IMR-90 (cell line): ENCODE results near the gene FAM98B. TPM values are rescaled to one million over a fixed set of nuclear protein-coding genes. Genes with fewer than 3 reads are reported as not detected.

ENCODE experiments used
- ATAC-seq: fragments of 200-7000 bp; cut with Tn5 transposase; 2 replicates; pipeline ENCODE4 v1.9.1; 2020; ENCODE audit warnings: low read depth, mild to moderate bottlenecking, moderate library complexity
- BruUV-seq: library from RNA; stranded (reverse); fragments of 400-500 nt; replicated peaks from 2 replicates; lab custom pipeline; 2021; lab: Mats Ljungman, UMichigan
- CTCF ChIA-PET: fragments of 300-600 bp; formaldehyde crosslinking; extraction: SDS; loops from one replicate; lab custom pipeline; 2021; ENCODE audit warnings: antibody characterized with exemption; lab: Yijun Ruan, JAX
- POLR2A ChIA-PET: fragments of 300-600 bp; sonication (Branson Sonifier 250); formaldehyde crosslinking; loops from one replicate; lab custom pipeline; 2022; ENCODE audit warnings: antibody characterized with exemption; ENCODE audit not compliant: unreplicated experiment; lab: Charles Lee
- DNase-seq: peaks from one replicate; pipeline ENCODE4 v3.0.0; 2013
- H2AFZ ChIP-seq: replicated peaks from 2 replicates; pipeline ENCODE3; 2013; ENCODE audit warnings: low read length, mild to moderate bottlenecking; ENCODE audit not compliant: poor library complexity
- H2AK5ac ChIP-seq: 2 replicates; pipeline ENCODE4 v1.6.1; 2013; ENCODE audit warnings: low read depth, low read length, inconsistent platforms
- H2AK9ac ChIP-seq: replicated peaks from 2 replicates; pipeline ENCODE3; 2013; ENCODE audit warnings: mild to moderate bottlenecking, low read depth, low read length, moderate library complexity; ENCODE audit not compliant: poor library complexity
- H2BK120ac ChIP-seq: 2 replicates; pipeline ENCODE4 v1.6.1; 2013; ENCODE audit warnings: low read depth, low read length, inconsistent platforms
- H2BK15ac ChIP-seq: 3 replicates; pipeline ENCODE4 v1.6.1; 2013; ENCODE audit warnings: low read depth, low read length, inconsistent platforms
- H2BK20ac ChIP-seq: 2 replicates; pipeline ENCODE4 v1.6.1; 2013; ENCODE audit warnings: low read depth, mild to moderate bottlenecking, inconsistent platforms, low read length, moderate library complexity
- H2BK5ac ChIP-seq: 2 replicates; pipeline ENCODE4 v1.6.1; 2013; ENCODE audit warnings: mild to moderate bottlenecking, low read depth, low read length, inconsistent platforms; ENCODE audit not compliant: poor library complexity, severe bottlenecking
- H3K14ac ChIP-seq: replicated peaks from 2 replicates; pipeline ENCODE4 v1.6.1; 2013; ENCODE audit warnings: low read depth, low read length, inconsistent platforms
- H3K18ac ChIP-seq: 2 replicates; pipeline ENCODE4 v1.6.1; 2013; ENCODE audit warnings: low read depth, low read length, control low read depth
- H3K23ac ChIP-seq: 2 replicates; pipeline ENCODE4 v1.6.1; 2013; ENCODE audit warnings: low read depth, low read length, inconsistent platforms
- H3K27ac ChIP-seq: 2 replicates; pipeline ENCODE4 v1.5.1; 2013; ENCODE audit warnings: mild to moderate bottlenecking, control low read depth, low read length; ENCODE audit not compliant: insufficient read depth
- H3K27me3 ChIP-seq: 2 replicates; pipeline ENCODE4 v1.6.1; 2013; ENCODE audit warnings: low read length; ENCODE audit not compliant: control insufficient read depth, insufficient read depth
- H3K36me3 ChIP-seq: 2 replicates; pipeline ENCODE4 v1.6.1; 2013; ENCODE audit warnings: low read length, mixed read lengths; ENCODE audit not compliant: control insufficient read depth, insufficient read depth
- H3K4ac ChIP-seq: 2 replicates; pipeline ENCODE4 v1.6.1; 2013; ENCODE audit warnings: low read depth, low read length, inconsistent platforms
- H3K4me1 ChIP-seq: 2 replicates; pipeline ENCODE4 v1.6.1; 2013; ENCODE audit warnings: low read length, mixed read lengths; ENCODE audit not compliant: control insufficient read depth, insufficient read depth
- H3K4me2 ChIP-seq: 2 replicates; pipeline ENCODE4 v1.6.1; 2013; ENCODE audit warnings: low read depth, mild to moderate bottlenecking, control low read depth, low read length, moderate library complexity
- H3K4me3 ChIP-seq: 2 replicates; pipeline ENCODE4 v1.5.1; 2013; ENCODE audit warnings: low read depth, mild to moderate bottlenecking, control low read depth, low read length, moderate library complexity; ENCODE audit not compliant: insufficient read depth
- H3K56ac ChIP-seq: 2 replicates; pipeline ENCODE4 v1.6.1; 2013; ENCODE audit warnings: low read length, inconsistent platforms; ENCODE audit not compliant: insufficient read depth; ENCODE audit errors: extremely low read depth
- H3K79me1 ChIP-seq, 2 experiments: 2 replicates each; pipeline ENCODE4 v1.6.1; 2013; ENCODE audit warnings: low read length in 2 of 2, inconsistent platforms in 1 of 2, low read depth in 1 of 2
- H3K9ac ChIP-seq: 2 replicates; pipeline ENCODE4 v1.6.1; 2013; ENCODE audit warnings: low read depth, low read length, control low read depth
- H3K9me1 ChIP-seq: 2 replicates; pipeline ENCODE4 v1.6.1; 2013; ENCODE audit warnings: low read length, inconsistent platforms; ENCODE audit not compliant: insufficient read depth
- H3K9me3 ChIP-seq: 2 replicates; pipeline ENCODE4 v1.6.1; 2013; ENCODE audit warnings: low read length; ENCODE audit not compliant: control insufficient read depth, insufficient read depth
- H4K20me1 ChIP-seq: 2 replicates; pipeline ENCODE4 v1.6.1; 2013; ENCODE audit warnings: low read length, inconsistent platforms; ENCODE audit not compliant: insufficient read depth
- H4K5ac ChIP-seq: 2 replicates; pipeline ENCODE4 v1.6.1; 2013; ENCODE audit warnings: mild to moderate bottlenecking, low read depth, low read length, control low read depth
- H4K8ac ChIP-seq, 2 experiments: 2 replicates each; pipeline ENCODE4 v1.6.1; 2013; ENCODE audit warnings: low read depth in 2 of 2, low read length in 2 of 2, control low read depth in 1 of 2, inconsistent platforms in 1 of 2
- H4K91ac ChIP-seq: 2 replicates; pipeline ENCODE4 v1.6.1; 2013; ENCODE audit warnings: low read depth, low read length, inconsistent platforms; ENCODE audit not compliant: insufficient read depth
- BHLHE40 ChIP-seq: fragments of 150-350 bp; IDR thresholded peaks from 2 replicates; pipeline ENCODE4 v1.6.1; 2016; ENCODE audit warnings: mild to moderate bottlenecking, low read depth, low read length
- CEBPB ChIP-seq: IDR thresholded peaks from 2 replicates; pipeline ENCODE4 v1.6.1; 2012; ENCODE audit warnings: low read depth, low read length, improper control_type of control experiment
- CHD1 ChIP-seq: IDR thresholded peaks from 2 replicates; pipeline ENCODE4 v1.6.1; 2012; ENCODE audit warnings: low read depth, low read length, improper control_type of control experiment
- CTCF ChIP-seq: conservative IDR thresholded peaks from 2 replicates; pipeline ENCODE4 v1.5.1; 2012; ENCODE audit warnings: mild to moderate bottlenecking, low read depth, low read length, improper control_type of control experiment
- ELK1 ChIP-seq: fragments of 150-350 bp; IDR thresholded peaks from 2 replicates; pipeline ENCODE4 v1.6.1; 2016; ENCODE audit warnings: low read depth, mild to moderate bottlenecking, low read length, moderate library complexity, borderline replicate concordance
- FOS ChIP-seq: fragments of 150-350 bp; IDR thresholded peaks from 2 replicates; pipeline ENCODE4 v1.6.1; 2016; ENCODE audit warnings: low read depth, low read length
- MAFK ChIP-seq: IDR thresholded peaks from 2 replicates; pipeline ENCODE4 v1.6.1; 2012; ENCODE audit warnings: low read depth, low read length, improper control_type of control experiment
- MAZ ChIP-seq: IDR thresholded peaks from 2 replicates; pipeline ENCODE4 v1.6.1; 2012; ENCODE audit warnings: low read depth, mild to moderate bottlenecking, low read length, improper control_type of control experiment, moderate library complexity, borderline replicate concordance
- NFE2L2 ChIP-seq: fragments of 150-350 bp; IDR thresholded peaks from 2 replicates; pipeline ENCODE4 v1.6.1; 2016; ENCODE audit warnings: low read depth, mild to moderate bottlenecking, low read length
- POLR2A ChIP-seq: IDR thresholded peaks from 2 replicates; pipeline ENCODE4 v1.6.1; 2012; ENCODE audit warnings: mild to moderate bottlenecking, low read depth, low read length
- RAD21 ChIP-seq: IDR thresholded peaks from 2 replicates; pipeline ENCODE4 v1.6.1; 2012; ENCODE audit warnings: low read length, improper control_type of control experiment
- RCOR1 ChIP-seq: IDR thresholded peaks from 2 replicates; pipeline ENCODE4 v1.6.1; 2012; ENCODE audit warnings: mild to moderate bottlenecking, low read length, improper control_type of control experiment; ENCODE audit not compliant: insufficient replicate concordance
- RFX5 ChIP-seq: IDR thresholded peaks from 2 replicates; pipeline ENCODE4 v1.8.0; 2012; ENCODE audit warnings: low read depth, mild to moderate bottlenecking, low read length, moderate library complexity
- USF2 ChIP-seq: fragments of 150-350 bp; IDR thresholded peaks from 2 replicates; pipeline ENCODE4 v1.6.1; 2017; ENCODE audit warnings: mild to moderate bottlenecking, antibody characterized with exemption, low read length, low read depth
- WGBS, 2 experiments: methylation state at CpG; one replicate each; pipeline versions ENCODE4 v1.1.5 to v1.1.7; 2013; ENCODE audit warnings: missing lambda C conversion rate in 2 of 2; ENCODE audit not compliant: insufficient read length in 1 of 2; ENCODE audit errors: extremely low coverage in 2 of 2; 5-methylcytosine and 5-hydroxymethylcytosine counted together
- dilution Hi-C: fragments of 300-500 bp; cut with HindIII; formaldehyde crosslinking; loops from one replicate; pipeline ENCODE4 v1.14.3; 2018; ENCODE audit warnings: low sequenced_read_pairs; ENCODE audit not compliant: unreplicated experiment
- in situ Hi-C: fragments of 300-500 bp; cut with MboI; formaldehyde crosslinking; loops from 3 replicates; pipeline ENCODE4 v1.14.3; 2019; ENCODE audit warnings: low sequenced_read_pairs, inconsistent platforms, mixed read lengths
- intact Hi-C: fragments of 100-400 bp; cut with micrococcal nuclease; formaldehyde crosslinking; loops from 2 replicates; pipeline ENCODE4 v1.10.0; 2022
- polyA plus RNA-seq, 3 experiments: library from polyadenylated mRNA; depleted of rRNA; stranded (reverse); fragments of >200 nt; gene quantifications; 2 replicates each; pipeline ENCODE4 v1.2.3, GENCODE V29; 2012; ENCODE audit warnings: low replicate concordance in 1 of 3
- total RNA-seq: library from RNA; depleted of rRNA; stranded (reverse); fragments of >200 nt; gene quantifications from 2 replicates; pipeline ENCODE4 v1.2.3, GENCODE V29; 2012

The FAM98B gene
- total and polyA plus RNA-seq, 2 of the 4 experiments (the other 2 are of a cell fraction): 2.7 to 12.2 TPM

- POLR2A ChIA-PET: no interaction called here
- Histone ChIP-seq H3K4me3 (no peak overlapping the region), H2AFZ (peak overlapping the region; percentile 59), H4K91ac (no peak overlapping the region), H3K9me3 (peaks cover 4% of the 10 kb centered on the region; the same call in 1 of the 2 replicates), H2BK15ac (no peak overlapping the region), H3K23ac (no peak overlapping the region), H3K9ac (no peak overlapping the region), H4K8ac (no peak overlapping the region), H3K27me3 (peaks cover 25% of the 10 kb centered on the region), H2BK120ac (no peak overlapping the region), H3K79me1 (no peaks in the 10 kb centered on the region), H3K4ac (no peak overlapping the region), H3K4me1 (no peaks in the 10 kb centered on the region), H2AK5ac (no peak overlapping the region), H2AK9ac (no peak overlapping the region), H3K4me2 (peak overlapping the region; percentile 66; the same call in 1 of the 2 replicates), H3K36me3 (no peaks in the 10 kb centered on the region), H3K18ac (no peak overlapping the region), H3K14ac (no peak overlapping the region), H3K9me1 (no peaks in the 10 kb centered on the region), H4K5ac (no peak overlapping the region), H2BK20ac (no peak overlapping the region), H3K56ac (no peak overlapping the region), H4K20me1 (no peaks in the 10 kb centered on the region), H2BK5ac (no peak overlapping the region), H3K27ac (no peak overlapping the region)
- dilution Hi-C loops: no loop called here
- 17% methylated on average over 2 of the region's 9 CpGs; no CpG with 5 or more reads in 1 of the 2 experiments for WGBS, 2 experiments
- no TSS peak for BruUV-seq
- intact Hi-C loops: loop anchor here (1.0 kb wide), 2 partner anchors 105 to 243 kb away; no protein-coding TSS in a partner anchor
- peak; percentile 96 for ATAC-seq
- in situ Hi-C loops: loop anchor here (25.0 kb wide), 1 partner anchor 247 kb away; no protein-coding TSS in a partner anchor
- CTCF ChIA-PET: interaction anchor here (0.6 to 2.6 kb wide), 23 partner anchors 8 to 259 kb away, joined by 3 to 25 read pairs (median 4); partner anchors contain the start of gene SPRED1
- peak; percentile 62 for DNase-seq
- TF ChIP-seq RFX5 (no peak), CEBPB (no peak), MAFK (no peak), ELK1 (no peak), USF2 (no peak), POLR2A (no peak), CTCF (peak; percentile 89), RAD21 (peak; percentile 88), NFE2L2 (no peak), MAZ (no peak), BHLHE40 (peak; percentile 91), RCOR1 (no peak), CHD1 (no peak), FOS (no peak)
Observed at GRCh38 chr15:38440353-38441129, 13.4 kb upstream of the FAM98B start.
